H1 (cell line): ENCODE data around the gene LPGAT1. TPM values are rescaled to one million over a fixed set of nuclear protein-coding genes. Genes with fewer than 3 reads are reported as not detected.

Experiments used
- CTCF ChIA-PET: fragments of 300-600 bp; sonication (Branson Sonifier 250); formaldehyde crosslinking; loops from one replicate; lab custom pipeline; 2021; ENCODE audit not compliant: partially characterized antibody; lab: Charles Lee
- POLR2A ChIA-PET: fragments of 300-600 bp; sonication (Branson Sonifier 250); formaldehyde crosslinking; loops from one replicate; lab custom pipeline; 2021; ENCODE audit warnings: inconsistent platforms; ENCODE audit not compliant: partially characterized antibody; lab: Charles Lee
- DNase-seq, 2 experiments: peaks; one replicate each; pipeline versions ENCODE4 v3.0.0 to v3.0.0-alpha.2; 2010 to 2022; ENCODE audit warnings: low spot score in 2 of 2, low read depth in 1 of 2, mixed read lengths in 1 of 2
- FAIRE-seq: peaks from 2 replicates; lab custom pipeline; 2011; peaks lifted over from hg19 to GRCh38; lab: Jason Lieb, UNC
- H2AFZ ChIP-seq: 2 replicates; pipeline ENCODE4 v1.8.1; 2012; ENCODE audit warnings: low read length, inconsistent platforms
- H2AK5ac ChIP-seq: 2 replicates; pipeline ENCODE4 v1.6.1; 2013; ENCODE audit warnings: low read depth, low read length
- H2BK120ac ChIP-seq: replicated peaks from 2 replicates; pipeline ENCODE3; 2013; ENCODE audit warnings: low read depth, low read length, inconsistent platforms
- H2BK12ac ChIP-seq: 2 replicates; pipeline ENCODE4 v1.6.1; 2013; ENCODE audit warnings: low read depth, low read length
- H2BK15ac ChIP-seq: 2 replicates; pipeline ENCODE4 v1.6.1; 2013; ENCODE audit warnings: low read length
- H2BK20ac ChIP-seq: 2 replicates; pipeline ENCODE4 v1.6.1; 2013; ENCODE audit warnings: low read length
- H2BK5ac ChIP-seq: 2 replicates; pipeline ENCODE4 v1.6.1; 2013; ENCODE audit warnings: low read depth, low read length
- H3K14ac ChIP-seq: 2 replicates; pipeline ENCODE4 v1.6.1; 2013; ENCODE audit warnings: inconsistent platforms; ENCODE audit not compliant: insufficient read length
- H3K18ac ChIP-seq: 2 replicates; pipeline ENCODE4 v1.6.1; 2013; ENCODE audit warnings: low read length; ENCODE audit errors: extremely low read depth
- H3K23ac ChIP-seq: 2 replicates; pipeline ENCODE4 v1.6.1; 2013; ENCODE audit warnings: inconsistent platforms; ENCODE audit not compliant: insufficient read length
- H3K23me2 ChIP-seq: 2 replicates; pipeline ENCODE4 v1.6.1; 2013; ENCODE audit warnings: low read depth, low read length
- H3K27ac ChIP-seq: 2 replicates; pipeline ENCODE4 v1.6.1; 2011; ENCODE audit warnings: low read depth, low read length, inconsistent platforms
- H3K27me3 ChIP-seq, 4 experiments: replicated peaks in 1 of 4; 1 replicate in 1 of 4; 2 replicates in 3 of 4; pipeline versions ENCODE4 v1.6.1 to v1.8.1; 2011 to 2013; ENCODE audit warnings: low read length in 3 of 4, mild to moderate bottlenecking in 3 of 4, inconsistent platforms in 2 of 4, mixed read lengths in 2 of 4, moderate library complexity in 1 of 4; ENCODE audit not compliant: control insufficient read depth in 3 of 4, insufficient read depth in 3 of 4; ENCODE audit errors: extremely low read depth in 1 of 4
- H3K36me3 ChIP-seq, 4 experiments: 2 replicates each; pipeline versions ENCODE4 v1.6.1 to v1.8.1; 2011 to 2013; ENCODE audit warnings: mild to moderate bottlenecking in 4 of 4, low read length in 3 of 4, moderate library complexity in 2 of 4, control low read depth in 1 of 4, inconsistent platforms in 1 of 4; ENCODE audit not compliant: insufficient read depth in 4 of 4, control insufficient read depth in 2 of 4
- H3K4ac ChIP-seq: replicated peaks from 2 replicates; pipeline ENCODE3; 2013; ENCODE audit warnings: low read length, low read depth, mixed read lengths, inconsistent platforms; ENCODE audit not compliant: insufficient read length
- H3K4me1 ChIP-seq, 4 experiments: replicated peaks in 1 of 4; 1 replicate in 1 of 4; 2 replicates in 3 of 4; pipeline versions ENCODE4 v1.6.1 to v1.8.1; 2011 to 2013; ENCODE audit warnings: low read length in 3 of 4, inconsistent platforms in 2 of 4, mixed read lengths in 1 of 4; ENCODE audit not compliant: insufficient read depth in 4 of 4, control insufficient read depth in 3 of 4
- H3K4me2 ChIP-seq, 2 experiments: 2 replicates each; pipeline versions ENCODE4 v1.6.1 to v1.8.1; 2011 to 2013; ENCODE audit warnings: low read depth in 2 of 2, low read length in 2 of 2, control low read depth in 1 of 2, inconsistent platforms in 1 of 2, mild to moderate bottlenecking in 1 of 2; ENCODE audit not compliant: insufficient read depth in 1 of 2
- H3K4me3 ChIP-seq, 4 experiments: fragments of 200-600, 300-600 bp in 1 of 4; sonication (generic), shearing (Covaris generic), sonication (Bioruptor Twin) in 1 of 4; 2 replicates each; pipeline versions ENCODE4 v1.5.1 to v1.8.1; 2011 to 2016; ENCODE audit warnings: low read length in 4 of 4, low read depth in 3 of 4, control low read depth in 2 of 4, inconsistent platforms in 2 of 4, mild to moderate bottlenecking in 2 of 4, mixed read lengths in 1 of 4, moderate library complexity in 1 of 4; ENCODE audit not compliant: insufficient read depth in 2 of 4; ENCODE audit errors: extremely low read depth in 1 of 4
- H3K56ac ChIP-seq: replicated peaks from 2 replicates; pipeline ENCODE3; 2013; ENCODE audit warnings: low read depth, mild to moderate bottlenecking, mixed read lengths, low read length, inconsistent platforms; ENCODE audit not compliant: insufficient read length
- H3K79me1 ChIP-seq: 2 replicates; pipeline ENCODE4 v1.6.1; 2013; ENCODE audit warnings: low read depth, low read length, control low read depth
- H3K79me2 ChIP-seq, 2 experiments: 2 replicates each; pipeline versions ENCODE4 v1.6.1 to v1.8.1; 2012 to 2013; ENCODE audit warnings: low read length in 2 of 2, mild to moderate bottlenecking in 2 of 2, inconsistent platforms in 1 of 2; ENCODE audit not compliant: insufficient read depth in 2 of 2, control insufficient read depth in 1 of 2
- H3K9ac ChIP-seq, 4 experiments: replicated peaks in 1 of 4; 1 replicate in 1 of 4; 2 replicates in 3 of 4; pipeline versions ENCODE4 v1.6.1 to v1.8.1; 2011 to 2013; ENCODE audit warnings: low read depth in 3 of 4, low read length in 3 of 4, control low read depth in 2 of 4, mild to moderate bottlenecking in 2 of 4, moderate library complexity in 2 of 4, inconsistent platforms in 1 of 4; ENCODE audit errors: extremely low read depth in 1 of 4
- H3K9me3 ChIP-seq, 2 experiments: 2 replicates each; pipeline versions ENCODE4 v1.6.1 to v1.8.1; 2012 to 2013; ENCODE audit warnings: mild to moderate bottlenecking in 2 of 2, moderate library complexity in 2 of 2, control low read depth in 1 of 2, inconsistent platforms in 1 of 2, low read depth in 1 of 2, low read length in 1 of 2, mixed read lengths in 1 of 2; ENCODE audit not compliant: insufficient read depth in 2 of 2
- H4K20me1 ChIP-seq, 2 experiments: replicated peaks in 1 of 2; 2 replicates each; pipeline versions ENCODE3 to v1.8.1; 2011 to 2013; ENCODE audit warnings: inconsistent platforms in 2 of 2, low read length in 2 of 2, mild to moderate bottlenecking in 1 of 2; ENCODE audit not compliant: insufficient read depth in 2 of 2, control insufficient read depth in 1 of 2
- H4K5ac ChIP-seq: 2 replicates; pipeline ENCODE4 v1.6.1; 2013; ENCODE audit warnings: low read length, low read depth, mixed read lengths, inconsistent platforms; ENCODE audit not compliant: insufficient read length
- H4K8ac ChIP-seq: 2 replicates; pipeline ENCODE4 v1.8.0; 2013; ENCODE audit warnings: mild to moderate bottlenecking, moderate library complexity, low read length, inconsistent platforms; ENCODE audit not compliant: insufficient read depth; ENCODE audit errors: extremely low read depth
- H4K91ac ChIP-seq: replicated peaks from 2 replicates; pipeline ENCODE3; 2013; ENCODE audit warnings: low read length, mixed read lengths, inconsistent platforms; ENCODE audit not compliant: insufficient read length
- ASH2L ChIP-seq: fragments of 200-600, 300-600 bp; sonication (generic); IDR thresholded peaks from one replicate; pipeline ENCODE4 v1.7.1; 2017; ENCODE audit warnings: low read length
- KDM4A ChIP-seq: IDR thresholded peaks from one replicate; pipeline ENCODE4 v1.7.1; 2012; ENCODE audit warnings: low read depth, mild to moderate bottlenecking, moderate library complexity, low read length, inconsistent platforms; ENCODE audit not compliant: severe bottlenecking
- USF2 ChIP-seq: IDR thresholded peaks from 2 replicates; pipeline ENCODE4 v1.6.1; 2011; ENCODE audit warnings: low read length, improper control_type of control experiment
- WGBS, 2 experiments: shearing (Covaris generic) in 1 of 2; methylation state at CpG; one replicate each; pipeline versions ENCODE4 v1.1.6 to v1.1.7; 2013 to 2015; ENCODE audit warnings: low lambda C conversion rate in 2 of 2, mixed read lengths in 2 of 2, inconsistent platforms in 1 of 2, low coverage in 1 of 2, missing lambda C conversion rate in 1 of 2; ENCODE audit not compliant: insufficient replicate concordance in 2 of 2, insufficient coverage in 1 of 2, insufficient read length in 1 of 2; ENCODE audit errors: extremely low coverage in 1 of 2, missing lambda C conversion rate in 1 of 2; 5-methylcytosine and 5-hydroxymethylcytosine counted together
- polyA plus RNA-seq, 7 experiments: library from polyadenylated mRNA; depleted of rRNA in 3 of 7; stranded (reverse) in 5 of 7; unstranded in 2 of 7; fragments of >200 nt in 5 of 7; fragments of 200-250 nt in 2 of 7; gene quantifications; 1 replicate in 5 of 7; 2 replicates in 1 of 7; 4 replicates in 1 of 7; pipeline versions ENCODE4 v1.2.1 to v1.2.3, GENCODE V29; 2011 to 2013; ENCODE audit warnings: missing spikeins in 2 of 7, mixed read lengths in 2 of 7
- total RNA-seq: library from RNA; stranded (reverse); fragmentation: NEBNext Ultra II Directional; extraction: Animal tissue kit (Norgen Biotek cat#: 25700); gene quantifications from 2 replicates; pipeline ENCODE4 v1.2.1, GENCODE V29; 2021

The LPGAT1 gene
- total and polyA plus RNA-seq, 2 of the 8 experiments (the other 6 are each of a cell fraction or from before 2014, with no cell fraction given) = 2.3 to 13.5 TPM

- Histone ChIP-seq H4K5ac (no peak overlapping the region), H2AK5ac (no peak overlapping the region), H4K8ac (no peak overlapping the region), H3K9ac (no peak overlapping the region), H3K4ac (no peak overlapping the region), H4K91ac (no peak overlapping the region), H3K4me2 (peak overlapping the region; percentile 51 to 93), H3K4me1 (no peaks in the 10 kb centered on the region; a peak in 1 of 7 replicates), H3K18ac (no peak overlapping the region), H3K36me3 (no peaks in the 10 kb centered on the region), H2BK20ac (no peak overlapping the region), H2BK12ac (no peak overlapping the region), H3K9me3 (no peaks in the 10 kb centered on the region), H3K4me3 (peak overlapping the region; percentile 28 to 72 (median 61); a peak in 7 of 8 replicates), H3K27ac (no peak overlapping the region), H3K79me2 (no peaks in the 10 kb centered on the region), H3K14ac (no peak overlapping the region), H3K23me2 (peaks cover 4% of the 10 kb centered on the region), H2BK5ac (no peak overlapping the region), H3K23ac (no peak overlapping the region), H2BK15ac (0 out of 2 replicates have a peak overlapping the region, but pooled peaks have one; percentile 33), H2AFZ (peak overlapping the region; percentile 98), H3K79me1 (no peaks in the 10 kb centered on the region), H2BK120ac (no peak overlapping the region), H3K56ac (no peak overlapping the region), H4K20me1 (no peaks in the 10 kb centered on the region), H3K27me3 (peaks cover 1 to 13% (median 5%) of the 10 kb centered on the region in 4 experiments; a peak in 6 of 7 replicates)
- DNase-seq (peak in 1 of 2 experiments; percentile 67), FAIRE-seq (no peak)
- TF ChIP-seq KDM4A (peak; percentile 65), ASH2L (peak; percentile 16), USF2 (no peak)
- ChIA-PET POLR2A (interaction anchor here (1.4 kb wide), 1 partner anchor 336 kb away, joined by 3 read pairs; the partner anchor contains the start of genes DTL and INTS7), CTCF (interaction anchor here (0.6 to 5.1 kb wide), 50 partner anchors 9 to 758 kb away, joined by 3 to 50 read pairs (median 5); partner anchors contain the start of genes DTL, INTS7 and NEK2)
- 33% methylated on average over 16 of the region's 16 CpGs; no CpG with 5 or more reads in 1 of the 2 experiments for WGBS, 2 experiments
Observed at GRCh38 chr1:211699059-211699458, 131.5 kb downstream of the LPGAT1 start.
